Heart right ventricle (tissue), 16 donors: ENCODE results near the gene POLRMT. TPM values are rescaled to one million over a fixed set of nuclear protein-coding genes. Genes with fewer than 3 reads are reported as not detected.

ENCODE experiments used
- ATAC-seq, 8 donors: fragments of 200-7000 bp; cut with Tn5 transposase; one replicate each; pipeline ENCODE4 v1.9.1; 2020; ENCODE audit warnings: mild to moderate bottlenecking in 8 of 8, moderate library complexity in 8 of 8, moderate number of reproducible peaks in 1 of 8
- DNase-seq, 2 donors: peaks; one replicate each; pipeline ENCODE4 v3.0.0-alpha.2; 2020
- H3K27ac ChIP-seq, 10 donors: fragments of 200-600 bp; sonication (generic) in 2 of 10; one replicate each; pipeline versions ENCODE4 v1.5.0 to v1.8.0; 2020 to 2022; ENCODE audit warnings: mild to moderate bottlenecking in 3 of 10
- H3K27me3 ChIP-seq, 7 donors: fragments of 200-600 bp; one replicate each; pipeline ENCODE4 v1.8.0; 2021 to 2022; ENCODE audit warnings: mild to moderate bottlenecking in 2 of 7
- H3K36me3 ChIP-seq, 9 donors: fragments of 200-600 bp; sonication (generic) in 1 of 9; one replicate each; pipeline versions ENCODE4 v1.5.0 to v1.8.0; 2020 to 2022; ENCODE audit warnings: mild to moderate bottlenecking in 2 of 9
- H3K4me1 ChIP-seq, 9 donors: fragments of 200-600 bp; sonication (generic) in 1 of 9; one replicate each; pipeline versions ENCODE4 v1.5.0 to v1.8.0; 2020 to 2022; ENCODE audit warnings: mild to moderate bottlenecking in 4 of 9
- H3K4me3 ChIP-seq, 10 donors: fragments of 200-600 bp; sonication (generic) in 2 of 10; one replicate each; pipeline versions ENCODE4 v1.5.0 to v1.8.0; 2020 to 2022; ENCODE audit warnings: mild to moderate bottlenecking in 7 of 10, moderate library complexity in 2 of 10
- H3K9me3 ChIP-seq, 11 donors: fragments of 200-600 bp in 10 of 11; sonication (generic) in 2 of 11; one replicate each; pipeline versions ENCODE4 v1.5.0 to v1.8.0; 2013 to 2022; ENCODE audit warnings: mild to moderate bottlenecking in 2 of 11, control low read depth in 1 of 11, moderate library complexity in 1 of 11
- WGBS, 2 donors: extraction: QIAGEN DNeasy Blood & Tissue Kit; methylation state at CpG; one replicate each; pipeline ENCODE4 v1.1.7; 2013; ENCODE audit warnings: inconsistent platforms in 1 of 2; 5-methylcytosine and 5-hydroxymethylcytosine counted together
- intact Hi-C, 10 donors: fragments of 100-400 bp; cut with DNase I; formaldehyde crosslinking; loops; one replicate each; pipeline versions ENCODE4 v1.11.1 to v1.14.2; 2022
- polyA plus RNA-seq, 2 donors: library from polyadenylated mRNA; stranded (reverse); fragments of 200-250 nt; gene quantifications; one replicate each; pipeline ENCODE4 v1.2.3, GENCODE V29; 2013
- total RNA-seq, 10 donors: library from RNA; stranded (reverse); fragmentation: NEBNext Ultra II Directional in 3 of 10; extraction: Animal tissue kit (Norgen Biotek cat#: 25700) in 3 of 10; gene quantifications; one replicate each; pipeline versions ENCODE4 v1.2.1 to v1.2.4, GENCODE V29; 2021 to 2023
- TF ChIP-seq, protein P1 (sequence below), 9 donors: fragments of 200-600 bp; sonication (generic) in 2 of 9; IDR thresholded peaks; one replicate each; pipeline versions ENCODE4 v1.5.0 to v1.8.0; 2021 to 2022; ENCODE audit warnings: antibody characterized with exemption in 9 of 9, mild to moderate bottlenecking in 5 of 9, moderate library complexity in 1 of 9
- donor health status: Arrhythmogenic right ventricular cardiomyopathy.
- donor health status: ischemic (EF 13 %, LVEDD 7.1; RV severe dilation, severe dysfunction).
- donor health status: healthy with polysubstance abuse.
- donor health status: DM: no; HTN: yes; CAD: no.
- donor health status: DM: no; HTN: no; CAD: no.
- donor health status: ischemic (EF 25% LVEDD 6.9; RV normal size, moderate dysfunction).
- donor health status: ischemic (EF 25% LVEDD 5.7; RV mildly dilated, moderate dysfunction).
- donor health status: healthy.
- donor health status: DM: yes; HTN: yes; CAD: no.
- donor health status: Ischemic cardiomyopathy.
- donor health status: ischemic (EF 35%, LVEDD 5.7; RV mildly dilated, moderate dysfunction).
- donor health status: nonischemic (EF 11% LVEDD 7.7; RV severe dilation, severe dysfunction).
- donor health status: DM: yes; HTN: yes; CAD: no.
- donor health status: PGD.
- donor health status: ischemic (EF 29% LVEDD 5.4; RV normal size, mild dysfunction).
- donor health status: nonischemic (EF 23%, LVEDD 6.1; RV moderate dilation, normal function).

Gene POLRMT
- total and polyA plus RNA-seq, 12 donors = 37.2 to 159 (median 45.3) TPM

DNA sequence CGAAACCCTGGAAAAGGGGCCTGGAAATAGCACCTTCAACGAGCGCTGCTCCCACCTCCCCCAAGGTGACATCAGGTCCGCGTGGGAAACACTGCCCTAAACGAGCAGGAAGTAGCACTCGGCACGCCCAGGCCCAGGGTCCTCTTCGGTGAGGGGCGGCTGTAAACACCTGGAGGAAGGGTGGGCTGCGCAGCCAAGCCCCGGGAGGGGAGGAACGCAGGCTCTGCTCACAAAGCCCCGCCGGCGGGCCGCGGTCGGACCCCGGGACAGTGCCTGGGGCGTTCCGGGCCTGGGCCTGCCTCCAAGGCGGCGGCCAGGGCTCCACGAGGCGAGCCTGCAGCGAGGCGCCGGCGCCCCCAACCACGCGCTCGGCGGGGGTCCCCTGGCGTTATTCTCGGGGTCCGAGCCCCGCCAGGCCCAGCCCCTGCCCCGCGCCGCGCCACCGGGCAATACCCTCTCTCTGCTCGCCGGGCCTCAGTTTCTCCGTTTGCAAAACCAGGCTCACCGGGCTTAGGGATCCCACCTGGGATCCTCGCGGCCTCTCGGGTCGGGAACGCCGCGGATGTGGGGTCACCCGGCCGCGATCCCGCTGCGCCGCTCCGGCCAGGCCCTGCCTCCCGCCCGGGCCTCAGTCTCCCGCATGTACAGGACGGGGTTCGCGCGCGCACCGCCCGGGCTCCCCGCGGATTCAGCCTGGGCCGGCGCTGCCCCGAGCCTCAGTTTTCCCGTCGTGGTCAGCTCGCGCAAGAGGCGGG lies 29.0 kb upstream of the POLRMT start:
- DNase-seq (no peak), ATAC-seq (peak in 3 of 8 donors; percentile 0 to 7 (median 3))
- Histone ChIP-seq H3K27ac (peak overlapping the region; percentile 42 to 97 (median 90)), H3K9me3 (no peaks in the 10 kb centered on the region), H3K4me3 (peak overlapping the region; percentile 87 to 100 (median 97)), H3K4me1 (peaks cover 39 to 69% (median 64%) of the 10 kb centered on the region in 9 donors), H3K27me3 (no peaks in the 10 kb centered on the region), H3K36me3 (peaks cover 0 to 17% (median 0%) of the 10 kb centered on the region in 9 donors)
- TF ChIP-seq, protein P1, sequence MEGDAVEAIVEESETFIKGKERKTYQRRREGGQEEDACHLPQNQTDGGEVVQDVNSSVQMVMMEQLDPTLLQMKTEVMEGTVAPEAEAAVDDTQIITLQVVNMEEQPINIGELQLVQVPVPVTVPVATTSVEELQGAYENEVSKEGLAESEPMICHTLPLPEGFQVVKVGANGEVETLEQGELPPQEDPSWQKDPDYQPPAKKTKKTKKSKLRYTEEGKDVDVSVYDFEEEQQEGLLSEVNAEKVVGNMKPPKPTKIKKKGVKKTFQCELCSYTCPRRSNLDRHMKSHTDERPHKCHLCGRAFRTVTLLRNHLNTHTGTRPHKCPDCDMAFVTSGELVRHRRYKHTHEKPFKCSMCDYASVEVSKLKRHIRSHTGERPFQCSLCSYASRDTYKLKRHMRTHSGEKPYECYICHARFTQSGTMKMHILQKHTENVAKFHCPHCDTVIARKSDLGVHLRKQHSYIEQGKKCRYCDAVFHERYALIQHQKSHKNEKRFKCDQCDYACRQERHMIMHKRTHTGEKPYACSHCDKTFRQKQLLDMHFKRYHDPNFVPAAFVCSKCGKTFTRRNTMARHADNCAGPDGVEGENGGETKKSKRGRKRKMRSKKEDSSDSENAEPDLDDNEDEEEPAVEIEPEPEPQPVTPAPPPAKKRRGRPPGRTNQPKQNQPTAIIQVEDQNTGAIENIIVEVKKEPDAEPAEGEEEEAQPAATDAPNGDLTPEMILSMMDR (IDR thresholded peaks at IDR 0.05) = no peak
- WGBS, 2 donors = 1% methylated on average over 60 to 81 of the region's 81 CpGs
- intact Hi-C loops = loop anchor here in 1 of 10 donors (2.0 kb wide), 1 partner anchor 18 kb away; no protein-coding TSS in a partner anchor

DNA sequence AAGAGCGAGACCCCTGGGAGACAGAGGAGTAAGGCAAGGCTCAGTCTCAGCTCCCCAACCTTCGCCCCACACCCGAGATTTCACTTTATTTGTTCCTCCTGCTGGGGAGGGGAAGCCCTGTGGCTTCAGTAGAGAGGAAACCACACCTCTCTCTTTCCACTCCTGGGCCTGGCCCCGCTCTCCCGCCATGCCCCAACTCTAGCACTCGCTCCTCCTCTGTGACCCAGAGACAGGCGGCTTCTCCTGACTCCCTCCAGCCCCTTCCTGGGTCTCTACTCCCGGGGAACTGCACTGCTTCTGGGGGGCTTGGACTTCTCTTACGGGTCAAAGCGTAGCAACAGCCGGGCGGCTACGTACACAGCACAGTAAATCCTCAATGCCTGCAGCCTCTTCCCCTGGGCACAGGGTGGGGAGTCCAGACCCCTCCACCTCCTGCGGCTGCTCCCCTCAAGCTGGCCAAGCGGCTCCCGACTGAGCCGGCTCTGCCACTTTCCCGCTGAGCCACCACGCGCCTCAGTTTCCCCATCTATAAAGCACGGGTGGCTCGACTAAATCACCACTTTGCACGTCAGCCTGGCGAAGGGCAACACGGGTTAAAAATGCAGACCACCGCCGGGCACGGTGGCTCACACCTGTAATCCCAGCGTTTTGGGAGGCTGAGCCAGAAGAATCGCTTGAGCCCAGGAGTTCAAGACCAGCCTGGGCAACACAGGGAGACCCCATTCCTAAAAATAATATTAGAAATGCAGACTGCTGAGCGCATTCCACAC lies 28.3 kb upstream of the POLRMT start:
- TF ChIP-seq, protein P1 (IDR thresholded peaks at IDR 0.05) = no peak
- Histone ChIP-seq H3K27me3 (no peaks in the 10 kb centered on the region), H3K9me3 (no peaks in the 10 kb centered on the region), H3K4me1 (peaks cover 45 to 77% (median 71%) of the 10 kb centered on the region in 9 donors), H3K27ac (peak overlapping the region; percentile 8 to 97 (median 90)), H3K36me3 (peaks cover 0 to 19% (median 0%) of the 10 kb centered on the region in 9 donors), H3K4me3 (peak overlapping the region; percentile 87 to 100 (median 97))
- intact Hi-C loops = loop anchor here in 1 of 10 donors (2.0 kb wide), 1 partner anchor 19 kb away; no protein-coding TSS in a partner anchor
- DNase-seq = no peak
- peak in 5 of 8 donors; percentile 16 to 34 (median 24) for ATAC-seq
- 21 to 26% methylated on average over 31 of the region's 31 CpGs for WGBS, 2 donors

DNA sequence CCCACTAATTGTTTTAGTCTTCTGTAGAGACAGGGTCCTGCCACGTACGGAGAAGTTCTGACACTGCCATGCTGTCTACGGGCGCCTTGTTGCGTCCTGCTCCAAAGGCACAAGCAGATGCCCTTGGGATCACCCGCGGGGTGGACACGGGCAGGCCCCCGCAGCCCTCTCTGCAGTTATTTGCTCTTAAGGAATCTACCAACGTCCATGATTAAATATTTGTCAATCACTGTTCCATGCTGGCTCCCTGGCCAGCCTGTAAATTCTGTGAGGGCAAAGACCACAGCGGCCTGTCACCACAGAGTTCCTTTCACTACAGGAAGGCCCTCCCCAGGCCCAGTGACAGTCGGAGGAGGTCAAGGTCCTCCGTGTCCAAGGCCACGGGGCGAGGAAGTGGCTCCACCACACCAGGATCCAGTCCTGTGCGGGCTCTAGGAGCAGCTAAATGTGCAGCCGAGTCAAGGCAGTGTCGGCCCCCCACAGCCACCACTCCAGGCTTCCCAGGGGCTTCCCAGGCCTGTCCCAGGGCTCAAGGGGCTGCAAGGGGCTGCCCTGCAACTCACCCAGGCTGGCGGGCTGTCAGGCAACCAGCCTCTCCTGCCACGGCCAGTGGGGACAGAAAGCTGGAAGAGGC lies 27.6 kb upstream of the POLRMT start:
- Histone ChIP-seq H3K27ac (peak overlapping the region in 9 of 10 donors; percentile 67 to 97 (median 91)), H3K27me3 (no peaks in the 10 kb centered on the region), H3K4me3 (peak overlapping the region in 9 of 10 donors; percentile 16 to 100 (median 97)), H3K9me3 (no peaks in the 10 kb centered on the region), H3K4me1 (peaks cover 45 to 83% (median 71%) of the 10 kb centered on the region in 9 donors), H3K36me3 (peaks cover 0 to 19% (median 0%) of the 10 kb centered on the region in 9 donors)
- peak in 1 of 2 donors; percentile 17 for DNase-seq
- intact Hi-C loops = no loop called here
- no peak for ATAC-seq
- TF ChIP-seq, protein P1 (IDR thresholded peaks at IDR 0.05) = no peak
- WGBS, 2 donors = 45 to 53% methylated on average over 20 of the region's 20 CpGs
